ENCODE measurements around the gene CFAP46.

GRCh38 chr10:132922872-132923271, 19.5 kb downstream of the CFAP46 start:
- TF ChIP-seq CTCF (IDR thresholded peaks at IDR 0.05 in 2 of 3, conservative IDR thresholded peaks at IDR 0.05 in 1 of 3; ENCODE audit: insufficient read depth in 2 of 3, low read depth in 1 of 3, low read length in 3 of 3) = no peak
- TF ChIP-seq TARDBP (IDR thresholded peaks at IDR 0.05) = no peak
- no peak for TF ChIP-seq SRSF9 (IDR thresholded peaks at IDR 0.05; ENCODE audit: borderline replicate concordance, low read depth, low read length)
